HepG2 (cell line): Measurements from ENCODE around the gene RNF208. TPM values are rescaled to one million over a fixed set of nuclear protein-coding genes. Genes with fewer than 3 reads are reported as not detected.

Source experiments
- AKAP8 ChIP-seq: sonication (generic); formaldehyde crosslinking; IDR thresholded peaks from 2 replicates; pipeline ENCODE4 v1.5.1; 2020; ENCODE audit warnings: mild to moderate bottlenecking, missing genetic modification reagents
- GABPA ChIP-seq, 2 experiments: IDR thresholded peaks; 2 replicates each; pipeline ENCODE4 v1.6.1; 2011 to 2016; ENCODE audit warnings: low read depth in 2 of 2, low read length in 1 of 2, missing biosample characterization in 1 of 2, missing genetic modification characterization in 1 of 2
- GATAD1 ChIP-seq: IDR thresholded peaks from 2 replicates; pipeline ENCODE4 v1.6.1; 2016; ENCODE audit warnings: missing genetic modification reagents, missing compliant biosample characterization
- MLXIP ChIP-seq: sonication (generic); formaldehyde crosslinking; IDR thresholded peaks from 2 replicates; pipeline ENCODE4 v1.9.0; 2021; ENCODE audit warnings: missing genetic modification reagents, borderline replicate concordance
- PRPF4 ChIP-seq: fragments of 200-400 bp; formaldehyde crosslinking; IDR thresholded peaks from 2 replicates; pipeline ENCODE4 v1.6.1; 2016; ENCODE audit warnings: low read length, low read depth; ENCODE audit not compliant: poor library complexity, severe bottlenecking
- RARA ChIP-seq: IDR thresholded peaks from 2 replicates; pipeline ENCODE4 v1.6.1; 2016; ENCODE audit warnings: missing genetic modification reagents, missing compliant biosample characterization
- STAG1 ChIP-seq: sonication (generic); formaldehyde crosslinking; IDR thresholded peaks from 2 replicates; pipeline ENCODE4 v1.4.0; 2020; ENCODE audit warnings: missing genetic modification reagents
- TEAD3 ChIP-seq: optimal IDR thresholded peaks from 2 replicates; pipeline ENCODE3; 2016; ENCODE audit warnings: borderline replicate concordance
- UBTF ChIP-seq: sonication (generic); formaldehyde crosslinking; IDR thresholded peaks from 2 replicates; pipeline ENCODE4 v1.4.0; 2020; ENCODE audit warnings: mild to moderate bottlenecking, missing genetic modification reagents
- ZBTB25 ChIP-seq: IDR thresholded peaks from 2 replicates; pipeline ENCODE4 v1.6.1; 2018; ENCODE audit warnings: missing genetic modification reagents
- ZC3H13 ChIP-seq: sonication (generic); formaldehyde crosslinking; IDR thresholded peaks from 2 replicates; pipeline ENCODE4 v1.8.1; 2023; ENCODE audit warnings: mild to moderate bottlenecking, missing genetic modification reagents, moderate library complexity
- ZC3H4 ChIP-seq: sonication (generic); formaldehyde crosslinking; IDR thresholded peaks from 2 replicates; pipeline ENCODE4 v1.4.0; 2020; ENCODE audit warnings: missing genetic modification reagents, borderline replicate concordance
- ZNF20 ChIP-seq: sonication (generic); formaldehyde crosslinking; IDR thresholded peaks from 2 replicates; pipeline ENCODE4 v1.4.0; 2020; ENCODE audit warnings: mild to moderate bottlenecking, moderate library complexity, missing genetic modification reagents
- ZNF274 ChIP-seq: sonication (generic); formaldehyde crosslinking; IDR thresholded peaks from 2 replicates; pipeline ENCODE4 v1.5.1; 2020; ENCODE audit warnings: mild to moderate bottlenecking, missing genetic modification reagents
- ZNF343 ChIP-seq: sonication (generic); formaldehyde crosslinking; IDR thresholded peaks from 2 replicates; pipeline ENCODE4 v1.4.0; 2020; ENCODE audit warnings: mild to moderate bottlenecking, missing genetic modification reagents
- ZNF607 ChIP-seq: sonication (generic); formaldehyde crosslinking; IDR thresholded peaks from 2 replicates; pipeline ENCODE4 v1.5.1; 2020; ENCODE audit warnings: missing genetic modification reagents, mild to moderate bottlenecking, borderline replicate concordance
- ZNF772 ChIP-seq: sonication (generic); formaldehyde crosslinking; IDR thresholded peaks from 2 replicates; pipeline ENCODE4 v1.5.0; 2020; ENCODE audit warnings: mild to moderate bottlenecking, missing genetic modification reagents
- ZNF777 ChIP-seq: sonication (generic); formaldehyde crosslinking; IDR thresholded peaks from 2 replicates; pipeline ENCODE4 v1.4.0; 2020; ENCODE audit warnings: missing genetic modification reagents
- polyA plus RNA-seq, 8 experiments: library from polyadenylated mRNA; depleted of rRNA in 3 of 8; stranded (reverse) in 7 of 8; unstranded in 1 of 8; fragments of >200 nt; fragmentation: Illumina TruSeq in 4 of 8; extraction: Trizol in 4 of 8; gene quantifications; 2 replicates each; pipeline versions ENCODE4 v1.2.1 to v1.2.3, GENCODE V29; 2011 to 2016; ENCODE audit warnings: low read depth in 4 of 8, missing spikeins in 1 of 8, mixed read lengths in 1 of 8; ENCODE audit not compliant: insufficient read depth in 1 of 8
- total RNA-seq, 5 experiments: library from RNA; depleted of rRNA; stranded (reverse); fragments of >200 nt; fragmentation: Illumina TruSeq; extraction: Trizol; gene quantifications; 2 replicates each; pipeline ENCODE4 v1.2.3, GENCODE V29; 2016; ENCODE audit warnings: low read depth in 1 of 5
- TF ChIP-seq, protein P1 (sequence below): IDR thresholded peaks from 2 replicates; pipeline ENCODE4 v1.6.1; 2012; ENCODE audit warnings: low read depth, low read length, improper control_type of control experiment
- TF ChIP-seq, protein P2 (sequence below): sonication (generic); formaldehyde crosslinking; IDR thresholded peaks from 2 replicates; pipeline ENCODE4 v1.4.0; 2020; ENCODE audit warnings: mild to moderate bottlenecking, missing genetic modification reagents

The RNF208 gene
- total and polyA plus RNA-seq, 2 of the 13 experiments (the other 11 are each of a cell fraction or from before 2014, with no cell fraction given), result 1.6 to 2.1 TPM

GRCh38 chr9:137223078-137223970 lies 1.3 kb upstream of the RNF208 start (continued):
- TF ChIP-seq, protein P1, sequence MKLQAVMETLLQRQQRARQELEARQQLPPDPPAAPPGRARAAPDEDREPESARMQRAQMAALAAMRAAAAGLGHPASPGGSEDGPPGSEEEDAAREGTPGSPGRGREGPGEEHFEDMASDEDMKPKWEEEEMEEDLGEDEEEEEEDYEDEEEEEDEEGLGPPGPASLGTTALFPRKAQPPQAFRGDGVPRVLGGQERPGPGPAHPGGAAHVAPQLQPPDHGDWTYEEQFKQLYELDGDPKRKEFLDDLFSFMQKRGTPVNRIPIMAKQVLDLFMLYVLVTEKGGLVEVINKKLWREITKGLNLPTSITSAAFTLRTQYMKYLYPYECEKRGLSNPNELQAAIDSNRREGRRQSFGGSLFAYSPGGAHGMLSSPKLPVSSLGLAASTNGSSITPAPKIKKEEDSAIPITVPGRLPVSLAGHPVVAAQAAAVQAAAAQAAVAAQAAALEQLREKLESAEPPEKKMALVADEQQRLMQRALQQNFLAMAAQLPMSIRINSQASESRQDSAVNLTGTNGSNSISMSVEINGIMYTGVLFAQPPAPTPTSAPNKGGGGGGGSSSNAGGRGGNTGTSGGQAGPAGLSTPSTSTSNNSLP, result peak; percentile 15; the same call in 1 of the 2 replicates
- peak; percentile 18 for TF ChIP-seq ZC3H13 (CRISPR knock-in tag)
- TF ChIP-seq, protein P2, sequence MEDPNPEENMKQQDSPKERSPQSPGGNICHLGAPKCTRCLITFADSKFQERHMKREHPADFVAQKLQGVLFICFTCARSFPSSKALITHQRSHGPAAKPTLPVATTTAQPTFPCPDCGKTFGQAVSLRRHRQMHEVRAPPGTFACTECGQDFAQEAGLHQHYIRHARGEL (CRISPR knock-in tag), result 0 out of 2 replicates have a peak, but pooled peaks have one; percentile 21
- TF ChIP-seq GATAD1, result peak; percentile 83
- TF ChIP-seq ZNF772 (CRISPR knock-in tag), result no peak; the same call in 1 of the 2 replicates
- 0 out of 2 replicates have a peak, but pooled peaks have one; percentile 3 for TF ChIP-seq UBTF (CRISPR knock-in tag)
- TF ChIP-seq AKAP8 (CRISPR knock-in tag), result peak; percentile 79
- peak; percentile 39; the same call in 1 of the 2 replicates for TF ChIP-seq ZNF777 (CRISPR knock-in tag)
- TF ChIP-seq TEAD3 (CRISPR knock-in tag), result no peak
- TF ChIP-seq PRPF4, result no peak
- 0 out of 2 replicates have a peak, but pooled peaks have one; percentile 9 for TF ChIP-seq ZNF607 (CRISPR knock-in tag)
- TF ChIP-seq GABPA (IDR thresholded peaks at IDR 0.05; ENCODE audit: low read depth, low read length), result no peak
- peak; percentile 94 for TF ChIP-seq GABPA (CRISPR knock-in tag; IDR thresholded peaks at IDR 0.05; ENCODE audit: low read depth)
- TF ChIP-seq MLXIP (CRISPR knock-in tag), result 0 out of 2 replicates have a peak, but pooled peaks have one; percentile 26
- peak; percentile 74; the same call in 1 of the 2 replicates for TF ChIP-seq ZNF343 (CRISPR knock-in tag)
- TF ChIP-seq RARA, result 0 out of 2 replicates have a peak, but pooled peaks have one; percentile 2
- TF ChIP-seq ZC3H4, result peak; percentile 53
- TF ChIP-seq ZNF274, result peak; percentile 64; the same call in 1 of the 2 replicates
- TF ChIP-seq ZBTB25, result peak; percentile 37; the same call in 1 of the 2 replicates
- TF ChIP-seq ZNF20, result no peak
- 0 out of 2 replicates have a peak, but pooled peaks have one; percentile 8 for TF ChIP-seq STAG1 (CRISPR knock-in tag)
